Measurements from ENCODE around the gene NR2F1-AS1. TPM values are rescaled to one million over a fixed set of nuclear protein-coding genes. Genes with fewer than 3 reads are reported as not detected.

The NR2F1-AS1 gene
- total RNA-seq, 1 donor from 2014 or later = 16.2 TPM

- peak; percentile 82 for ATAC-seq
- no peak overlapping the region for H3K27ac ChIP-seq
- no peak for TF ChIP-seq CTCF (IDR thresholded peaks at IDR 0.05)
- no peaks in the 10 kb centered on the region for H3K9me3 ChIP-seq
- H3K4me1 ChIP-seq = peaks cover 3% of the 10 kb centered on the region
- H3K36me3 ChIP-seq = no peaks in the 10 kb centered on the region
- intact Hi-C loops (cut with DNase I) = no loop called here
- peaks cover 82% of the 10 kb centered on the region for H3K27me3 ChIP-seq
- H3K4me3 ChIP-seq = no peak overlapping the region
- peak; percentile 74 for DNase-seq
Measured at GRCh38 chr5:93596676-93597490, 15.9 kb upstream of the NR2F1-AS1 start.

DNA sequence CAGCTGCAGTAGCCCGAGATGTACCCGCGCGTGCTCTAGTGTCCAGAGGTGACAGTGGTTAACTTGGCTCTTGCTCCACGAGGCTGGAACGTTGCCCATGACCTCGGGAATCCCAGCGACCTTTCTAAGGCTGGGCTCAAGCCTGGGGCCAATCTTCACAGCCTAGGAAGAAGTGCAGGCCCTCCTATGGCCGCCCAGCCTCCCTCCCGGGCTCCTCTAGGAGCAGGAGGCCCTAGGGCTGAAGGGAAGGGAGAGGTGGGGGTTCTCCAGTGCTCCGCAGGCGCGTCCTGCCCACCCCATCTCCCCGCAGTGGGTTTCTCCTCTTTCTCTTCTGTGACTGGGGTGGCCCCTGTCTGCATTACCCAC, 15.3 kb upstream of the NR2F1-AS1 start:
- no peak for TF ChIP-seq CTCF (IDR thresholded peaks at IDR 0.05)
- intact Hi-C loops (cut with DNase I) = no loop called here
- Histone ChIP-seq H3K27ac (no peak overlapping the region), H3K4me1 (peaks cover 3% of the 10 kb centered on the region), H3K36me3 (no peaks in the 10 kb centered on the region), H3K9me3 (no peaks in the 10 kb centered on the region), H3K27me3 (peaks cover 80% of the 10 kb centered on the region), H3K4me3 (no peak overlapping the region)
- DNase-seq (no peak), ATAC-seq (no peak)

GRCh38 chr5:93595420-93596147, 14.6 kb upstream of the NR2F1-AS1 start:
- Histone ChIP-seq H3K4me1 (peaks cover 3% of the 10 kb centered on the region), H3K27ac (peak overlapping the region; percentile 68), H3K36me3 (no peaks in the 10 kb centered on the region), H3K9me3 (no peaks in the 10 kb centered on the region), H3K27me3 (peaks cover 73% of the 10 kb centered on the region), H3K4me3 (no peak overlapping the region)
- no peak for TF ChIP-seq CTCF (IDR thresholded peaks at IDR 0.05)
- intact Hi-C loops (cut with DNase I) = no loop called here
- DNase-seq (no peak), ATAC-seq (no peak)

DNA sequence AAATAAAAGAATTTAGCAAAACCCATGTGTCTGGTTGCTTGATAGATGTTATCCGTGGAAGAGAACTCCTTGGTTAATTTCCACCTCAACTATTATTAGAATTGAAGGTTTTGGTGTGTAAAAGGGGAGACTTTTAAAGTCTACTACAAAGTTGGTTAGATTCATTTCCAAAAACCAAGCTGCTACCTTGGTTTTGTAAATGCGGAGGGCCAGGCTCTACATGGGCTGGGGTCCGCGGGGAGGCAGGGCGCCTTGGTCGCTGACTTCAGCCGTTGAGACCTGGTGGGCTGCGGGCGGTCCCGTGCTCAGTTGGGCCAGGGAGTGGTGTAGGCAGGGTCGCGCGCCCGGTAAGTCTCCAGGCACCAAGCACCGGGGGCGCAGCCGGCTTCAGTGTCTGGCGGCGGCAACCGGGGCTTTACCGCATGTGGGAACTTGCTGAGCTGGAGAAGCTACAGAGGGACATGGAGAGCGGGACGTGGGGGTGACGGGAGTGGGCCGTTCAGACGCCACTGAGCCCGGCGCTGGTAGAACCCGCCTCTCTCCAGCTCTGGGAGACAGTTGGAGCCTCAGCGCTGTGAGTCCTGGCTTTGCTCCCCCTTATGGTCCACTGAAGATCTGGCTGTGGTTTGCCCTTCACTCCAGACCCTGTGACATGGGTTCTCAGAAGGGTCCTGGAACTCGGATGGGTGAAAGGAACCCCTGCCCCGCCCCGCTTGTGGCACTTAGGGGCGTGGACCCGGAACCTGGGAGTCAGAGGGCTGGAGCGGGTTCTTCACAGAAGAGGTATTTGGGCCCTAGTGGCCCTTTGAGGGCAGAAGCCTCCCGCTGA, 13.8 kb upstream of the NR2F1-AS1 start:
- H3K36me3 ChIP-seq = no peaks in the 10 kb centered on the region
- TF ChIP-seq CTCF (IDR thresholded peaks at IDR 0.05) = no peak
- no peaks in the 10 kb centered on the region for H3K9me3 ChIP-seq
- H3K27ac ChIP-seq = peak overlapping the region; percentile 68
- intact Hi-C loops (cut with DNase I) = no loop called here
- ATAC-seq = no peak
- H3K4me3 ChIP-seq = peak overlapping the region; percentile 11
- peaks cover 65% of the 10 kb centered on the region for H3K27me3 ChIP-seq
- H3K4me1 ChIP-seq = peaks cover 3% of the 10 kb centered on the region
- no peak for DNase-seq

GRCh38 chr5:93593476-93594131, 12.6 kb upstream of the NR2F1-AS1 start:
- Histone ChIP-seq H3K27ac (peak overlapping the region; percentile 68), H3K27me3 (peaks cover 62% of the 10 kb centered on the region), H3K4me3 (peak overlapping the region; percentile 16), H3K9me3 (no peaks in the 10 kb centered on the region), H3K4me1 (peaks cover 3% of the 10 kb centered on the region), H3K36me3 (no peaks in the 10 kb centered on the region)
- no peak for TF ChIP-seq CTCF (IDR thresholded peaks at IDR 0.05)
- DNase-seq = no peak
- intact Hi-C loops (cut with DNase I) = no loop called here
- no peak for ATAC-seq
